ENCODE data around the gene KCND2.

The KCND2 gene

DNA sequence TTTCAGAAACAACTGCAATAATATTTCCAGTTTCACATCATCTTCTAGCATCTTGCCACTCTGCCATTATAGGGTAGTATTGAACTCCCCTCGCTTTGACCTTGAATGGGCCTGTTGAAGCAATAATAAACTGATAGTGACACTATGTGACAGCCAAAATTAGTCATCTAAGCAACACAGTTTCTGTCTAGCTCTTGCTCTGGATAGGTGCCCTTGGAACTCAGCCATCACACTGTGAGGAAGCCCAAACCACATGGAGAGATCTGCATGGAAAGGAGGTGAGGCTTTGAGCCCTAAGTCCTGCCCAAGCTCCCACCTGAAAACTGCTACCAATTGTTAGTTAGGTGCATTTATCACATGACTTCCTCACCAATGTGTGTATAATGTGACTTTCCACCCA lies 18.1 kb upstream of the KCND2 start:
- in situ Hi-C loops (cut with MboI; ENCODE audit: low sequenced_read_pairs, unreplicated experiment), result loop anchor here (25.0 kb wide), 3 partner anchors 318 to 993 kb away; no protein-coding TSS in a partner anchor
- TF ChIP-seq, protein P1, sequence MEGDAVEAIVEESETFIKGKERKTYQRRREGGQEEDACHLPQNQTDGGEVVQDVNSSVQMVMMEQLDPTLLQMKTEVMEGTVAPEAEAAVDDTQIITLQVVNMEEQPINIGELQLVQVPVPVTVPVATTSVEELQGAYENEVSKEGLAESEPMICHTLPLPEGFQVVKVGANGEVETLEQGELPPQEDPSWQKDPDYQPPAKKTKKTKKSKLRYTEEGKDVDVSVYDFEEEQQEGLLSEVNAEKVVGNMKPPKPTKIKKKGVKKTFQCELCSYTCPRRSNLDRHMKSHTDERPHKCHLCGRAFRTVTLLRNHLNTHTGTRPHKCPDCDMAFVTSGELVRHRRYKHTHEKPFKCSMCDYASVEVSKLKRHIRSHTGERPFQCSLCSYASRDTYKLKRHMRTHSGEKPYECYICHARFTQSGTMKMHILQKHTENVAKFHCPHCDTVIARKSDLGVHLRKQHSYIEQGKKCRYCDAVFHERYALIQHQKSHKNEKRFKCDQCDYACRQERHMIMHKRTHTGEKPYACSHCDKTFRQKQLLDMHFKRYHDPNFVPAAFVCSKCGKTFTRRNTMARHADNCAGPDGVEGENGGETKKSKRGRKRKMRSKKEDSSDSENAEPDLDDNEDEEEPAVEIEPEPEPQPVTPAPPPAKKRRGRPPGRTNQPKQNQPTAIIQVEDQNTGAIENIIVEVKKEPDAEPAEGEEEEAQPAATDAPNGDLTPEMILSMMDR (IDR thresholded peaks at IDR 0.05; ENCODE audit: borderline replicate concordance, control extremely low read depth, extremely low read depth, insufficient read depth, missing control alignments), result no peak
- DNase-seq (ENCODE audit: low spot score), result no peak

DNA sequence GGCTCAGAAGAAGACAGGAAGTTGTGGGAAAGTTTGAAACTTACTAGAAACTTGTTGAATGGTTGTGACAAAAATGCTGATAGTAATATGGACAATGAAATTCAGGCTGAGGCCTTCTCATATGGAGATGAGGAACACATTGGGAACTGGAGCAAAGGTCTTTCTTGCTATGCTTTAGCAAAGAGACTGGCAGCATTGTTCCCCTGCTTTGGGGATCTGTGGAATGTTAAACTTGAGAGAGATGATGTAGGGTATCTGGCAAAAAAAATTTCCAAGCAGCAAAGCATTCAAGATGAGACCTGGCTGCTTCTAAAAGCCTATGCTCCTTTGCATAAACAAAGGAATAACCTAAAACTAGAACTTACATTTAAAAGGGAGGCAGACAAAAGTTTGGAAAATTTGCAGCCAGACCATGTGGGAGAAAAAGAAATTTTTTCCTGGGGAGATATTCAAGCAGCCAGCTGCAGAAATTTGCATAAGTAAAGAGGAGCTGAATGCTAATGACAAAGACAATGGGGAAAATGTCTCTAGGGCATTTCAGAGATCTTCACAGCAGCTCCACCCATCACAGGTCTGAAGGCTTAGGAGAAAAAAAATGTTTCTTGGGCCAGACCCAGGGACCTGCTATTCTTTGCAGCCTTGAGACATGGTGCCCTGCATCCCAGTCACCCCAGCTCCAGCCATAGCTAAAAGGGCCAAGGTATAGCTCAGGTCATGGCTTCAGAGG lies 16.5 kb upstream of the KCND2 start:
- TF ChIP-seq, protein P1 (IDR thresholded peaks at IDR 0.05; ENCODE audit: borderline replicate concordance, control extremely low read depth, extremely low read depth, insufficient read depth, missing control alignments), result no peak
- in situ Hi-C loops (cut with MboI; ENCODE audit: low sequenced_read_pairs, unreplicated experiment), result loop anchor here (25.0 kb wide), 3 partner anchors 319 to 994 kb away; no protein-coding TSS in a partner anchor
- no peak for DNase-seq (ENCODE audit: low spot score)

DNA sequence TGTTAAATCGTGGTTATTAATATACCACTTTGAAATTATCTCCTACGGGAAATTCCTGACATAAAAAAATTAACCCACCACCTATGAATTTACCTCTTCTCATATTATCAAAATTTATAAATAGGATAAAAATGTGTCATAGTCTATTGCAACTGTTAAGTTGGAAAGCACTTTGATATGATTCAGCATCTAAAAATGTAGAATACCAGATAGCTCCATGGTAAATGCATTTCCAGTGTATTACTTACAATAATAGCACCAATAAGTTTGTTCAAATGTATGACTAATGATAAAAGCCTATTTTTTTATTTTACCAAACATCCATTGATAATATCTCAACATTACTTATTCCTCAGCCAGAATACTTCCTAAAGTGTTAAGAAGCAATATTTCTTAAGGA lies 13.6 kb upstream of the KCND2 start:
- DNase-seq (ENCODE audit: low spot score), result no peak
- TF ChIP-seq, protein P1 (IDR thresholded peaks at IDR 0.05; ENCODE audit: borderline replicate concordance, control extremely low read depth, extremely low read depth, insufficient read depth, missing control alignments), result no peak
- in situ Hi-C loops (cut with MboI; ENCODE audit: low sequenced_read_pairs, unreplicated experiment), result loop anchor here (25.0 kb wide), 3 partner anchors 322 to 997 kb away; no protein-coding TSS in a partner anchor

DNA sequence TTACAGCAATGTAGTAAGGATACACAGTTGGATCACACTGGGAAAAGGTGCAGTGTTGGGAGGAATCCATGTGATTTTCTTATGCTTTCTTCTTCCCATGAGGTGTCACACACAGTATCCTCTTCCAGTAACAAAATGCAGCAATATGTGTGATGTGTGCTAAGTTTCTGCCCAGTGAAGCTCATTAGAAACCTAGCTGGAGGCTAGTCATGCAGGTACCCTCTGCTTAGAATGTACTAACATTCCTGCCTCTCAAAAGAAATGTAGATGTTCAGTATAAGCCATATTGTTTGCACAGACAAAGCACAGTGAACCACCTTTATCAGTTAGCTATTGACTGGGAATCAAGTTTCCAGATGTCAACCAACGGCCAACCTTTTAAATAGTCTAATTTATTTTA lies 12.9 kb upstream of the KCND2 start:
- no peak for DNase-seq (ENCODE audit: low spot score)
- TF ChIP-seq, protein P1 (IDR thresholded peaks at IDR 0.05; ENCODE audit: borderline replicate concordance, control extremely low read depth, extremely low read depth, insufficient read depth, missing control alignments), result no peak
- in situ Hi-C loops (cut with MboI; ENCODE audit: low sequenced_read_pairs, unreplicated experiment), result loop anchor here (25.0 kb wide), 3 partner anchors 323 to 998 kb away; no protein-coding TSS in a partner anchor

DNA sequence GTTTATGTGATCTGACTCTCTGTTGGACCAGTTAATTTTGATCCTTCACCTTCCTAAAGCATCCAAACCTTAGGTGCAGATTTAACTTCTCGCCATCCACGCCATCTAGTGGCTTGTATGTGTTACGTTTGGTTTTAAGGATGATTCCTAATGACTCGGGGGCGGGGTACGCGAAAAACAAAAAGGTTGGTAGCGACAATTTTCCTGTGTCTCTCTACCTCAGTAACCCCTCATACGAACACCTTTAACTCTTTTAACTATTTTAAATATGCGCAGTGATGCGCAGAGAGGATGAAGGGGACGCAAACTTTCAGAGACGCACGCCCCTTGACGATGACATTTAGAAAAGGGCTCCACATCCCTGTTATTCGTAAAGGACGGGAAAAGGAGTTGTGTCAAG lies 714 bp upstream of the KCND2 start:
- DNase-seq (ENCODE audit: low spot score), result peak; percentile 71
- in situ Hi-C loops (cut with MboI; ENCODE audit: low sequenced_read_pairs, unreplicated experiment), result loop anchor here (10.0 to 25.0 kb wide), 5 partner anchors 123 to 1010 kb away; no protein-coding TSS in a partner anchor
- TF ChIP-seq, protein P1 (IDR thresholded peaks at IDR 0.05; ENCODE audit: borderline replicate concordance, control extremely low read depth, extremely low read depth, insufficient read depth, missing control alignments), result peak; percentile 70

DNA sequence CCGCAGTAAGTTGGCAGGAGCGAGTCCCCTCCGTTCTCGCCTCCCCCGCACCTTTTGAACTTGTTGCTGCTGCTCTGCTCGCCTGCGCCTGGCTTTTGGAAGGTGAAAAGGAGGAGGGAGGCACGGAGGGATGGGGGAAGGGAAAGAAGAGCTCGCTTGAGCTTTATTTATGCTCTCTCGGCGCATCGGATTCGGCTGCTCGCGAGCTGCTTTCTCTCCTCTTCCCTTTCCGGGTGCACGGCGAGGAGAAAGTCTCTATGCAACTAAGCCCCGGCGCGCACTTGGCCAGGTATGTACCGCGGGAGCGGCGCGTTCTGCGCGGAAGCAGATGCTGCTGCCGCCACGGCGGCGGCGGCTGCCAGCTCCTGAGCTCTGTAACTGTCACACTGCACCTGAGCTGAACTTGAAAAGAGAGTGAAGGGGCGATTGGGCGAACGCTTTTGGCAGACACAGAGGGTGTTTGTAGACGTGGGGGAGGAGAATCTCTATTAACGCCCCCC lies 551 bp downstream of the KCND2 start:
- TF ChIP-seq, protein P1 (IDR thresholded peaks at IDR 0.05; ENCODE audit: borderline replicate concordance, control extremely low read depth, extremely low read depth, insufficient read depth, missing control alignments), result no peak
- peak; percentile 78 for DNase-seq (ENCODE audit: low spot score)
- in situ Hi-C loops (cut with MboI; ENCODE audit: low sequenced_read_pairs, unreplicated experiment), result loop anchor here (10.0 to 25.0 kb wide), 5 partner anchors 121 to 1011 kb away; no protein-coding TSS in a partner anchor

Measured in GM13976 (cell line).